Measurements from ENCODE around the gene PIAS1.

Gene PIAS1

GRCh38 chr15:68034719-68035293 is 19.3 kb upstream of the PIAS1 start:
- no peak for TF ChIP-seq CTCF (conservative IDR thresholded peaks at IDR 0.05; ENCODE audit: low read depth, low read length)
- no peak overlapping the region for H3K4me3 ChIP-seq (ENCODE audit: low read length)
- no peak for DNase-seq (ENCODE audit: low read depth)

- DNase-seq (ENCODE audit: low read depth), result no peak
- no peak overlapping the region for H3K4me3 ChIP-seq (ENCODE audit: low read length)
- no peak for TF ChIP-seq CTCF (conservative IDR thresholded peaks at IDR 0.05; ENCODE audit: low read depth, low read length)
Measured at GRCh38 chr15:68038246-68038645, 15.9 kb upstream of the PIAS1 start.

GRCh38 chr15:68040144-68040543 is 14.0 kb upstream of the PIAS1 start:
- no peak for TF ChIP-seq CTCF (conservative IDR thresholded peaks at IDR 0.05; ENCODE audit: low read depth, low read length)
- no peak overlapping the region for H3K4me3 ChIP-seq (ENCODE audit: low read length)
- DNase-seq (ENCODE audit: low read depth), result no peak

GRCh38 chr15:68042156-68042854 is 11.8 kb upstream of the PIAS1 start:
- no peak for DNase-seq (ENCODE audit: low read depth)
- no peak overlapping the region for H3K4me3 ChIP-seq (ENCODE audit: low read length)
- TF ChIP-seq CTCF (conservative IDR thresholded peaks at IDR 0.05; ENCODE audit: low read depth, low read length), result no peak

GRCh38 chr15:68042855-68043222 is 11.3 kb upstream of the PIAS1 start:
- DNase-seq (ENCODE audit: low read depth), result no peak
- TF ChIP-seq CTCF (conservative IDR thresholded peaks at IDR 0.05; ENCODE audit: low read depth, low read length), result no peak
- no peak overlapping the region for H3K4me3 ChIP-seq (ENCODE audit: low read length)

- no peak for TF ChIP-seq CTCF (conservative IDR thresholded peaks at IDR 0.05; ENCODE audit: low read depth, low read length)
- no peak overlapping the region for H3K4me3 ChIP-seq (ENCODE audit: low read length)
- no peak for DNase-seq (ENCODE audit: low read depth)
Measured at GRCh38 chr15:68045289-68046265, 8.5 kb upstream of the PIAS1 start.
